Esophagus squamous epithelium (tissue), 4 donors: ENCODE measurements around the gene PKP4.

ENCODE experiments used
- POLR2A ChIP-seq, 4 donors: fragments of 450-650 bp; IDR thresholded peaks; one replicate each; pipeline ENCODE4 v1.6.1; 2017; ENCODE audit warnings: antibody characterized with exemption in 4 of 4, mild to moderate bottlenecking in 4 of 4, moderate library complexity in 3 of 4
- TF ChIP-seq, protein P1 (sequence below), 6 experiments: fragments of 450-650 bp in 4 of 6; fragments of 200-600 bp in 2 of 6; sonication (generic) in 2 of 6; IDR thresholded peaks; one replicate each; pipeline ENCODE4 v1.5.1; 2016 to 2019; ENCODE audit warnings: antibody characterized with exemption in 6 of 6, mild to moderate bottlenecking in 4 of 6, moderate library complexity in 4 of 6

DNA sequence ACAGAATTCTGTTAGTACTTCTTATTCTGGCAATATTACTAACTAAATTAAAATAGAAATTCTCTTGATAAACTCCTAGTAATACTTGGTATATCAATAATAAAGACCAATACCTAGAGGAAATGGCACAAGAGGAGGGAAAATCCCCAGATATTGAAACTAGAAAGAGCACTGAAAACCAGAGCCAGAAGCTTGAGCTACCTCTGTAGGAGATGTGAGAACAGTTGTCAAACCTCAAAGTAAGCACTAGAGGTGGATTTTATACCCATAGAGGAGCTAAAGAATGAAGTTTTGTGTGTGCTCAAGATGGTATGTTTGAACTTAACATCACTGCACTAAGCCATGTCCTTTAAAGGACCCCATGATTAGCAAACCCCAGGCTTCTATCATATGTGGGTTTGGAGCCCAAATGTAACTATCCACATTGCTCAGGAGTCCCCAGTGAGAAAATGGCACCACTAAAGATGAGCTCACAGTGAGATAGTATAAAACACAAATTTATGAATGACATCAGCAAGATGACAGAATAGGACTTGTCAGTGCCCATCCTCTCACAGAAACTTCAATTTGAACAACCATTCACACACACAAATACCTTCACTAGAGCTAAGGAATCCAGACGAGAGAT lies 122.1 kb downstream of the PKP4 start:
- TF ChIP-seq, protein P1, sequence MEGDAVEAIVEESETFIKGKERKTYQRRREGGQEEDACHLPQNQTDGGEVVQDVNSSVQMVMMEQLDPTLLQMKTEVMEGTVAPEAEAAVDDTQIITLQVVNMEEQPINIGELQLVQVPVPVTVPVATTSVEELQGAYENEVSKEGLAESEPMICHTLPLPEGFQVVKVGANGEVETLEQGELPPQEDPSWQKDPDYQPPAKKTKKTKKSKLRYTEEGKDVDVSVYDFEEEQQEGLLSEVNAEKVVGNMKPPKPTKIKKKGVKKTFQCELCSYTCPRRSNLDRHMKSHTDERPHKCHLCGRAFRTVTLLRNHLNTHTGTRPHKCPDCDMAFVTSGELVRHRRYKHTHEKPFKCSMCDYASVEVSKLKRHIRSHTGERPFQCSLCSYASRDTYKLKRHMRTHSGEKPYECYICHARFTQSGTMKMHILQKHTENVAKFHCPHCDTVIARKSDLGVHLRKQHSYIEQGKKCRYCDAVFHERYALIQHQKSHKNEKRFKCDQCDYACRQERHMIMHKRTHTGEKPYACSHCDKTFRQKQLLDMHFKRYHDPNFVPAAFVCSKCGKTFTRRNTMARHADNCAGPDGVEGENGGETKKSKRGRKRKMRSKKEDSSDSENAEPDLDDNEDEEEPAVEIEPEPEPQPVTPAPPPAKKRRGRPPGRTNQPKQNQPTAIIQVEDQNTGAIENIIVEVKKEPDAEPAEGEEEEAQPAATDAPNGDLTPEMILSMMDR (IDR thresholded peaks at IDR 0.05): no peak
- TF ChIP-seq POLR2A (IDR thresholded peaks at IDR 0.05): no peak
